ENCODE results near the gene SRGAP1.

Gene SRGAP1

DNA sequence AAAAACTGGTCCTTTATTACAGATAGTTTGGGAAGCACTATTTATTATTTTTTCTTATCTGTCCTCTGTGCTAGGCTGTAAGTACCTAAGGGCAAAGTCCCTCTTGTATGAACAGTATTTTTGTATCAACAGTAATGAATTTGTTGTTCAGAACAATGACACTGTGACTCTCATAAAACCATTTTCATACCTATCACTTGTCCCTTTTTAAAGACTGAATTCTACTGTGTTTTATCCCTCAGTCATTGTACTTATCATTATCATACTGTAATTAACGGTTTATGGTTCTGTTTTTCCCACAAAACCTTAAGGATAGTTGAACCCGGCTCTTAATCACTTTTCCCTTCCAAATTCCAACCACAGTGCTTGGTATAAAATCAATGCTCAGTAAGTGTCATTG lies 69.4 kb downstream of the SRGAP1 start:
- POLR2A ChIA-PET = no interaction called here
- no peak for DNase-seq (ENCODE audit: extremely low spot score)
- TF ChIP-seq, protein P1, sequence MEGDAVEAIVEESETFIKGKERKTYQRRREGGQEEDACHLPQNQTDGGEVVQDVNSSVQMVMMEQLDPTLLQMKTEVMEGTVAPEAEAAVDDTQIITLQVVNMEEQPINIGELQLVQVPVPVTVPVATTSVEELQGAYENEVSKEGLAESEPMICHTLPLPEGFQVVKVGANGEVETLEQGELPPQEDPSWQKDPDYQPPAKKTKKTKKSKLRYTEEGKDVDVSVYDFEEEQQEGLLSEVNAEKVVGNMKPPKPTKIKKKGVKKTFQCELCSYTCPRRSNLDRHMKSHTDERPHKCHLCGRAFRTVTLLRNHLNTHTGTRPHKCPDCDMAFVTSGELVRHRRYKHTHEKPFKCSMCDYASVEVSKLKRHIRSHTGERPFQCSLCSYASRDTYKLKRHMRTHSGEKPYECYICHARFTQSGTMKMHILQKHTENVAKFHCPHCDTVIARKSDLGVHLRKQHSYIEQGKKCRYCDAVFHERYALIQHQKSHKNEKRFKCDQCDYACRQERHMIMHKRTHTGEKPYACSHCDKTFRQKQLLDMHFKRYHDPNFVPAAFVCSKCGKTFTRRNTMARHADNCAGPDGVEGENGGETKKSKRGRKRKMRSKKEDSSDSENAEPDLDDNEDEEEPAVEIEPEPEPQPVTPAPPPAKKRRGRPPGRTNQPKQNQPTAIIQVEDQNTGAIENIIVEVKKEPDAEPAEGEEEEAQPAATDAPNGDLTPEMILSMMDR (IDR thresholded peaks at IDR 0.05; ENCODE audit: control extremely low read depth, extremely low read depth, low read depth, missing control alignments) = no peak
- CTCF ChIA-PET = no interaction called here

GRCh38 chr12:63915105-63915800 lies 70.8 kb downstream of the SRGAP1 start:
- ChIA-PET CTCF (interaction anchor here (1.4 to 1.9 kb wide), 3 partner anchors 10 to 56 kb away, joined by 4 to 5 read pairs (median 5); no protein-coding TSS in a partner anchor), POLR2A (no interaction called here)
- TF ChIP-seq, protein P1 (IDR thresholded peaks at IDR 0.05; ENCODE audit: control extremely low read depth, extremely low read depth, low read depth, missing control alignments) = no peak
- DNase-seq (ENCODE audit: extremely low spot score) = no peak

- no peak for DNase-seq (ENCODE audit: extremely low spot score)
- TF ChIP-seq, protein P1 (IDR thresholded peaks at IDR 0.05; ENCODE audit: control extremely low read depth, extremely low read depth, low read depth, missing control alignments) = no peak
- POLR2A ChIA-PET = no interaction called here
- CTCF ChIA-PET = interaction anchor here (1.6 to 1.9 kb wide), 2 partner anchors 11 to 54 kb away, joined by 4 to 5 read pairs; no protein-coding TSS in a partner anchor
Measured at GRCh38 chr12:63916561-63917476, 72.3 kb downstream of the SRGAP1 start.

GRCh38 chr12:63917477-63917862 lies 73.0 kb downstream of the SRGAP1 start:
- DNase-seq (ENCODE audit: extremely low spot score) = no peak
- POLR2A ChIA-PET = no interaction called here
- TF ChIP-seq, protein P1 (IDR thresholded peaks at IDR 0.05; ENCODE audit: control extremely low read depth, extremely low read depth, low read depth, missing control alignments) = no peak
- CTCF ChIA-PET = interaction anchor here (0.8 kb wide), 1 partner anchor 12 kb away, joined by 3 read pairs; no protein-coding TSS in a partner anchor

- TF ChIP-seq, protein P1 (IDR thresholded peaks at IDR 0.05; ENCODE audit: control extremely low read depth, extremely low read depth, low read depth, missing control alignments) = no peak
- ChIA-PET POLR2A (no interaction called here), CTCF (interaction anchor here (0.8 kb wide), 1 partner anchor 13 kb away, joined by 3 read pairs; no protein-coding TSS in a partner anchor)
- no peak for DNase-seq (ENCODE audit: extremely low spot score)
Measured at GRCh38 chr12:63917864-63918799, 73.6 kb downstream of the SRGAP1 start.

All from GM10248 (cell line).